H1 (cell line): ENCODE measurements around the gene CLEC3A. TPM values are rescaled to one million over a fixed set of nuclear protein-coding genes. Genes with fewer than 3 reads are reported as not detected.
A peak's percentile ranks its signal among the peaks of the same experiment; 100 is the strongest.

Source experiments
- ATF3 ChIP-seq: IDR thresholded peaks from 2 replicates; pipeline ENCODE4 v1.6.1; 2011; ENCODE audit warnings: low read depth, mild to moderate bottlenecking, low read length; ENCODE audit not compliant: insufficient read depth
- BRCA1 ChIP-seq: IDR thresholded peaks from 2 replicates; pipeline ENCODE4 v1.6.1; 2012; ENCODE audit warnings: low read depth, low read length, improper control_type of control experiment
- CBX5 ChIP-seq: fragments of 300-800, 300-1000 bp; sonication (generic); IDR thresholded peaks from 2 replicates; pipeline ENCODE4 v1.7.1; 2016; ENCODE audit warnings: antibody characterized with exemption, low read length, low read depth
- EGR1 ChIP-seq: IDR thresholded peaks from 2 replicates; pipeline ENCODE4 v1.6.1; 2011; ENCODE audit warnings: low read depth, low read length, borderline replicate concordance
- FOSL1 ChIP-seq: IDR thresholded peaks from 2 replicates; pipeline ENCODE4 v1.6.1; 2011; ENCODE audit warnings: mild to moderate bottlenecking, low read depth, low read length, moderate library complexity; ENCODE audit not compliant: insufficient read depth
- JUN ChIP-seq: IDR thresholded peaks from 2 replicates; pipeline ENCODE4 v1.6.1; 2011; ENCODE audit warnings: low read depth, mild to moderate bottlenecking, improper control_type of control experiment, low read length
- KDM1A ChIP-seq: fragments of 200-600, 300-600 bp; sonication (generic); IDR thresholded peaks from 2 replicates; pipeline ENCODE4 v1.7.1; 2016; ENCODE audit warnings: mild to moderate bottlenecking, low read length, borderline replicate concordance
- KDM5A ChIP-seq: fragments of 200-600 bp; IDR thresholded peaks from 2 replicates; pipeline ENCODE4 v1.7.1; 2012; ENCODE audit warnings: mild to moderate bottlenecking, low read length, inconsistent platforms, mixed read lengths
- MAX ChIP-seq: IDR thresholded peaks from 2 replicates; pipeline ENCODE4 v1.6.1; 2012; ENCODE audit warnings: inconsistent platforms
- NRF1 ChIP-seq: IDR thresholded peaks from 2 replicates; pipeline ENCODE4 v1.6.1; 2011; ENCODE audit warnings: mild to moderate bottlenecking, low read depth, low read length, improper control_type of control experiment
- POLR2A ChIP-seq, 2 experiments: IDR thresholded peaks; 1 replicate in 1 of 2; 2 replicates in 1 of 2; pipeline ENCODE4 v1.6.1; 2011; ENCODE audit warnings: low read depth in 2 of 2, low read length in 2 of 2, mild to moderate bottlenecking in 2 of 2; ENCODE audit errors: control extremely low read depth in 1 of 2
- RAD21 ChIP-seq, 2 experiments: IDR thresholded peaks in 1 of 2; conservative IDR thresholded peaks in 1 of 2; 2 replicates each; pipeline ENCODE4 v1.6.1; 2011; ENCODE audit warnings: low read depth in 2 of 2, low read length in 2 of 2, improper control_type of control experiment in 1 of 2, inconsistent platforms in 1 of 2, mild to moderate bottlenecking in 1 of 2, moderate library complexity in 1 of 2
- SAP30 ChIP-seq: fragments of 300-600 bp; sonication (generic); IDR thresholded peaks from 2 replicates; pipeline ENCODE4 v1.7.1; 2012; ENCODE audit warnings: low read length, moderate library complexity, mild to moderate bottlenecking, inconsistent platforms; ENCODE audit not compliant: insufficient read depth, insufficient replicate concordance
- SIX5 ChIP-seq: IDR thresholded peaks from 2 replicates; pipeline ENCODE4 v1.6.1; 2011; ENCODE audit warnings: mild to moderate bottlenecking, low read depth, low read length
- SP1 ChIP-seq: IDR thresholded peaks from 2 replicates; pipeline ENCODE4 v1.6.1; 2011; ENCODE audit warnings: low read depth, low read length
- SP4 ChIP-seq: IDR thresholded peaks from 2 replicates; pipeline ENCODE4 v1.6.1; 2012; ENCODE audit warnings: low read length, inconsistent platforms
- SRF ChIP-seq: IDR thresholded peaks from 2 replicates; pipeline ENCODE4 v1.6.1; 2011; ENCODE audit warnings: mild to moderate bottlenecking, low read depth, low read length, moderate library complexity
- TAF1 ChIP-seq: IDR thresholded peaks from 2 replicates; pipeline ENCODE4 v1.6.1; 2011; ENCODE audit warnings: mild to moderate bottlenecking, low read depth, low read length
- TCF12 ChIP-seq: IDR thresholded peaks from 2 replicates; pipeline ENCODE4 v1.6.1; 2011; ENCODE audit warnings: low read depth, mild to moderate bottlenecking, low read length
- USF2 ChIP-seq: IDR thresholded peaks from 2 replicates; pipeline ENCODE4 v1.6.1; 2011; ENCODE audit warnings: low read length, improper control_type of control experiment
- YY1 ChIP-seq: IDR thresholded peaks from 2 replicates; pipeline ENCODE4 v1.6.1; 2011; ENCODE audit warnings: low read depth, mild to moderate bottlenecking, low read length
- ZNF274 ChIP-seq: IDR thresholded peaks from 2 replicates; pipeline ENCODE4 v1.7.0; 2012; ENCODE audit warnings: low read length, borderline replicate concordance; ENCODE audit errors: extremely low read depth
- polyA plus RNA-seq, 7 experiments: library from polyadenylated mRNA; depleted of rRNA in 3 of 7; stranded (reverse) in 5 of 7; unstranded in 2 of 7; fragments of >200 nt in 5 of 7; fragments of 200-250 nt in 2 of 7; gene quantifications; 1 replicate in 5 of 7; 2 replicates in 1 of 7; 4 replicates in 1 of 7; pipeline versions ENCODE4 v1.2.1 to v1.2.3, GENCODE V29; 2011 to 2013; ENCODE audit warnings: missing spikeins in 2 of 7, mixed read lengths in 2 of 7
- total RNA-seq: library from RNA; stranded (reverse); fragmentation: NEBNext Ultra II Directional; extraction: Animal tissue kit (Norgen Biotek cat#: 25700); gene quantifications from 2 replicates; pipeline ENCODE4 v1.2.1, GENCODE V29; 2021

CLEC3A gene
- total and polyA plus RNA-seq, 2 of the 8 experiments (the other 6 are each of a cell fraction or from before 2014, with no cell fraction given) = not detected

- TF ChIP-seq TCF12 = no peak
- TF ChIP-seq JUN = no peak
- no peak for TF ChIP-seq NRF1
- peak; percentile 98 to 99 for TF ChIP-seq RAD21 (IDR thresholded peaks at IDR 0.05 in 1 of 2, conservative IDR thresholded peaks at IDR 0.05 in 1 of 2; ENCODE audit: low read depth in 2 of 2, low read length in 2 of 2)
- no peak for TF ChIP-seq POLR2A (IDR thresholded peaks at IDR 0.05; ENCODE audit: control extremely low read depth in 1 of 2, low read depth in 2 of 2, low read length in 2 of 2)
- TF ChIP-seq SRF = no peak
- TF ChIP-seq SAP30 = no peak
- no peak for TF ChIP-seq KDM1A
- no peak for TF ChIP-seq EGR1
- TF ChIP-seq BRCA1 = no peak
- TF ChIP-seq USF2 = no peak
- no peak for TF ChIP-seq KDM5A
- TF ChIP-seq YY1 = peak; percentile 94
- no peak for TF ChIP-seq ZNF274
- 0 out of 2 replicates have a peak, but pooled peaks have one; percentile 56 for TF ChIP-seq SP1
- TF ChIP-seq FOSL1 = no peak
- 0 out of 2 replicates have a peak, but pooled peaks have one; percentile 20 for TF ChIP-seq TAF1
- no peak for TF ChIP-seq SP4
- TF ChIP-seq SIX5 = no peak
- TF ChIP-seq ATF3 = no peak
- TF ChIP-seq MAX = no peak
- TF ChIP-seq CBX5 = no peak
Measured at GRCh38 chr16:78002915-78003538, 19.3 kb upstream of the CLEC3A start (continued).
